HG02870 (cell line): ENCODE data around the gene PTPMT1.

Experiments
- ATAC-seq: cut with Tn5 transposase; IDR thresholded peaks from one replicate; pipeline ENCODE4 v1.9.1; 2021; ENCODE audit warnings: mild to moderate bottlenecking, moderate library complexity; ENCODE audit not compliant: unreplicated experiment

Gene PTPMT1

DNA sequence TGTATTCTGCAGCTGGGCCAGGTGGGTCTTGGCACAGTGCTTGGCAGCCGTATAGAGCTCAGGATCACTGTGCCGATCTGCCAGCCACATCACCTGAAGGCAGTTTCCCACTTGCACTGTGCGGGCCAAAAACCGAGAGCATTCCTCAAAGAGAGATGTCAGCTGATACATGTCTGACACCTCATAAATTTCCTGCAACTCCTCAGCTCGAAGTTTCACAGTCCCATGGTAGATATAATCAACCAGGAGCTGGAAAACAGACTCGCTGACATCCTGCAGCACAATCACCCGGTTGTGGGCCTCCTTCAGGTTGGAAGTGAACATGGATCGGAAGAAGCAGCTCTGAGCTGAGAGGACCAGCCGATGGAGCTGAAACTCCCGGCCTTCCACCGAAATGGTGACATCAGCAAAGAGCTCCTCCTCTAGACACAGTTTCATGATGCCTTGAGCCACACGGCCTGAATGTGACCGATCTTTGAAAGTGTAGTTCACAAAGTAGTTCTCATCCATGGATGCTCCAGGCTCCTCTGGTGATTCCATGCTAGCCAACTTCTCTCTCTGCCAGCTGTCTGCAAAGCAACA lies 12.2 kb downstream of the PTPMT1 start:
- no peak for ATAC-seq

DNA sequence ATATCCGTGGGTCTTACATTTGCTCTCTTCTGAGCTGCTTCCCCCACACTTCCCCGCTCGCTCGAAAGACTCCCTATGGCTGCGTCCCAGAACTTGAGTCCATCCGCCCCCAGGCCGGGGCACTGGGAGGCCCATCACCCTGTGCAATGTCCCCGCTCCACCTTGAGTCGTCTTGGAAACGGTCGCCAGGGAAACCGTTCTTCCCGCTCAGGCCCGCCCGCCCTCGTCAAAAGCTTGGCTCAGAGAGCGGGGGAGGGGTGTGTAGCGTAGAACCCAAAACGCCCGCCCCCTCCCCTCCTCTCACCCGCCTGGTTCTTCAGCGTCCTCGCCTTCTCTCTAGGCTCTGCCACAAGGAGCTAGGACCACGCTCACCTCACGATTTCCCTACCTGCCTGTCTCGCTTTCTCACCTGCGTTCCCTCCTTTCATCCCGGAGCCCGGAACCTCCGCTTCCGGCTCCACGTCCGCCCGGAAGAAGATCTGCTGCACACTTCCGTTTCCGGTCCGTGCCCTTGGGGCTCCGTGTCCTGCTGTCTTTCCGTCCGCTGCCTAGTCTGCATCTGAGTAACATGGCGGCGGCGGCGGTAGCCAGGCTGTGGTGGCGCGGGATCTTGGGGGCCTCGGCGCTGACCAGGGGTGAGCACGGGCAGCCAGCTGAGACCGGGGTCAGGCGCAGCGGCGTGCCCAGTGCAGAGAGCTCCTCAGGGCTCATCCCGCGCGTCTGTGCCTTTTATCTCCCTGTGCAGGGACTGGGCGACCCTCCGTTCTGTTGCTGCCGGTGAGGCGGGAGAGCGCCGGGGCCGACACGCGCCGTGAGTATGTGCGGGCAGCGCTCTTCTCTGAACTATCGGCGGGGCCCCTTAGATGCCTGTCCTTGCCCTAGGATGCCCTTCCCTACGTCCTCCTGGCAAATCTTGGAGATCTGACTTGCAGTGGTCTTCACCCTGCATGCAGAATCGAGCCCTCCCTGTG lies 13.4 kb downstream of the PTPMT1 start, which contains the start of the genes KBTBD4 and NDUFS3:
KBTBD4 (minus strand) TSS at position 447 of the 971 bp plus-strand sequence; CDS start at position 428, 19 bp downstream.
NDUFS3 (plus strand) TSS at position 551 of the 971 bp plus-strand sequence; CDS start at position 569, 18 bp downstream.
- peak; percentile 90 for ATAC-seq

DNA sequence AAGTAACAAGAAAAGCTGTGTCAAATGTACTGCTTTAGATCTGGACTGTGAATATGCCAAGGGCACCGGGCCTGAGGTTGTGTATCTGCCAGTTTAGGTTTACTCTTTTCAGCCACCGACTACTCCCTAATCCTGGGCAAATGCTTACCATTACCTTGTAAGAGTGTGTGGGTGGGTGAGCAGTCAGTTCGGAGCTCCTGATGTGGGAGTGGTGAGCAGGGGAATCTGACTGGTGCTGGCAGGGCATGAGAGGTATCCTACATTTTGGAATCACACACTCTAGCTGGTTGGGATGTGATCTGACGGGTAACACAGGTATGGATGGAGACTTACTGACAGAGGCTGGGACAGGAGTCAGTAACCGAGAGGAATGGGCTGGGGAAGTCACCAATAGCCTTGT lies 18.4 kb downstream of the PTPMT1 start:
- no peak for ATAC-seq

DNA sequence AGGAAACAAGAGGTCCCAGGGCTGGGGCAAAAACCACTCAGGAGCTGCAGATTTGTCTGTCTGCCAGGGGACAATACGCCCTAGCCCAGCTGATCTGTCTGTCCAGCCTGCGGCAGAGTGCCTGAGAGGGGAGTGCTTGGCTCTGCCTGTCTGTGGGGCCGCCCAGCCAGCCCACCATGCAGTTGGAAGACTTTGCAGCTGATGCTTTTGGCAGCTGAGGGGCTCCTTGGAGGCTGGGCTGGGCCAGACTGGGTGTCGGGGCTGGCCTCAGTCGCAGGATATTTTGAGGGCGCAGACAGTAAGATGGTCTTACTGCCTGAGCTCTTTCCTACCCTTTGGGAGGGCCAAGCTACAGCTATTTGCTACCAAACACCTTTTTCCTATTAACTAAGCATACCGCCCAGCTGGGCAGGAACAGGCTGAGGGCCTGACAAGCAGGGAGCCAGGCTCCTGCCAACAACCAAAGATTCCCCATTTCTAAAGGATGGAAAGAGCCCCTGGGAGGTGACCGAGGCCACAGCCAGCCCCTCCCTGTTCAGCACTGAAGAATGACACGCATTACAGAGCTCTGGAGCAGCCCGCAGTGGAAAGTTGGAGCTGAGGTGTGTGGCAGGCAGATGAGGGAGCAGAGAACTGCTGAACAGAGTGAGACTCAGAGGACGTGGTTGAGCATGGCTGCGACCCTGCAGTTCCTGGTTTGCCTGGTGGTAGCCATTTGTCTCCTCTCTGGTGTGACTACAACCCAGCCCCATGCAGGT lies 20.9 kb downstream of the PTPMT1 start, which contains the start of gene FAM180B:
FAM180B (plus strand) TSS at position 581 of the 758 bp plus-strand sequence; CDS start at position 672, 91 bp downstream.
- no peak for ATAC-seq

DNA sequence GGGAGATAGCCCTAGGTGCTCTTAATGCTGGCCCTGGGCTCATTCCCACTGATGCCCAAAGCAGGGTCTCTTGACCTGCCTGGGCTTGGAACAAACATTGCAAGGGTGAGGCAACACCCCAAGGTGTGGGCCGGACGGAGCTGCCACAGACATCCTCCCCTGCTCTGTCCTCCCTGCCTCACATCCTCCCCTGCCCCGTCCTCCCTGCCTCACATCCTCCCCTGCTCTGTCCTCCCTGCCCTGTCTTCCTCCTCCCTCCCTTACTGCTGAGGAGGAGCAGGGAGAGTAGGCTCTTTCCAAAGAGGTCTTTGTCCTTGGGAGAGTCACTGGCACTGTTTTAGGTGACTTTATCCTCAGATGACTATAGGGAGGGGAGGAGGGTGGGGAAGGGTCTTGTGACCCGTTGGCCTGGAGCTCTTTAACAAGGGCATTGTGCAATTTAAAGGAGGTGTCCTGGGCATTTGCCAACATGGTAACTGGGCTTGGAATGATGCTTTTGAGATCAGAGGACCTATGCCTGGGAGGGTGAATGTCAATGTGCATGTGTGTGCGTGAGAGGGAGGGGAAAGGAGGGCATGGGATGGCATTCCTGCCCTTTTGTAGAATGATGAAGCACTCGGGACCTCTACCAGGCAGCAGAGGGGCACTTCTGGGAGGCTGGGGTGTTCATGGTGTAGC lies 21.8 kb downstream of the PTPMT1 start:
- ATAC-seq, result no peak

DNA sequence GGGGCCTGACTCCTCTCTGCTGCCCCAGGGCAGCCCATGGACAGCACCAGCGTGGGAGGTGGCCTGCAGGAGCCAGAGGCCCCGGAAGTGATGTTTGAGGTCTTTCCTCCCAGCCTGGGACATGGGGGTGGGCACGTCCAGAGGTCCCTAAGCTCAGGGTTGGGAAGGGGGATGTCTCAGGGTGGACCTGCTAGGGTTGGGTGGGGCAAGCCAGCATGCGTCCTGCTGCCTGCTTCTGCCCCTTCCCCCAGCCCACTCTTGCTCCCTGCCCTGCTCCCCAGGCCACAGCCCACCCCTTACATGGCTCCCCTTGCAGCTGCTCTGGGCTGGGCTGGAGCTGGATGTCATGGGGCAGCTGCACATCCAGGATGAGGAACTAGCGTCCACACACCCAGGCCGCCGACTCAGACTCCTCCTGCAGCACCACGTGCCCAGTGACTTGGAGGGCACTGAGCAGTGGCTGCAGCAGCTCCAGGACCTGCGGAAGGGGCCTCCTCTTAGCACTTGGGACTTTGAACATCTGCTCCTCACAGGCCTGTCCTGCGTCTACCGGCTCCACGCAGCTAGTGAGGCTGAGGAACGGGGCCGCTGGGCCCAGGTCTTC lies 22.4 kb downstream of the PTPMT1 start:
- ATAC-seq, result no peak

DNA sequence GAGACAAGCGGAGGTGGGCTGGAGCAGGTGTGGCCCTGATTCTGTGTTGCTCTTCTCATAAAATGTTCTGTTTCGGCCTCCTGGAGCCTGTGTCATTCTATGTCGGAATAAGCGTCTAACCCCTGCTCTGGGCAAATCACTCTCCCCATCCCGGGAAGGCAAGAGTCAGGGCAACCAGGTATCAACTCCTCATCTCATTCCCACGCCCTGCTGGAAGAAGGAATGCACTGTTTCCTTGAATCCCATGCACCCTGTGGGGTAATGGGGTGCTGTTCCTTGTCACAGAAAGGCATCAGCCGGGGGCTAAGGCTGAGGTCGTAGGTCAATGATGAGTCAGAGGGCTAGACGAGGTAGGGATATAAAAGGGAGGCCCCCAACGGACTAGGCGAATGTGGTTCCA lies 23.7 kb downstream of the PTPMT1 start:
- ATAC-seq, result no peak

DNA sequence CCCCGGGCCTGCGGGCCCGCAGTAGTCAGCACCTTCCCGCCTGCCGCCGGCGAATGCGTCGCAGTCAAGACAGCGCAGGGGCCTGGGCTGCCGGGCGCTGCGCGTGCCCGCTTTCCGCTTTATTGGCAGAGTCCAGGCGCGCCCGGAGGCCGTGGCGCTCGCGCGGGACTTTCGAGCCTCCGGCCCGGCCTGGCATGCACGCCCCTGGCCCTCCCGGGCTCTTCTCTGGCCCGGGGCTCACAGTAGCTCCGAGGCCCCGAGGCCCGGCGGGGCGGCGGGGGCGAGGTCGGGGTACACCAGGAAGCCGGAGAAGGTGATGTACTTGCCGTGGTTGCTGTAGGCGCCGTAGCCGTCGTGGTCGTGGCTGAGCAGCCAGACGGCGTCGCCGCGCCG lies 24.2 kb downstream of the PTPMT1 start:
- ATAC-seq, result no peak

DNA sequence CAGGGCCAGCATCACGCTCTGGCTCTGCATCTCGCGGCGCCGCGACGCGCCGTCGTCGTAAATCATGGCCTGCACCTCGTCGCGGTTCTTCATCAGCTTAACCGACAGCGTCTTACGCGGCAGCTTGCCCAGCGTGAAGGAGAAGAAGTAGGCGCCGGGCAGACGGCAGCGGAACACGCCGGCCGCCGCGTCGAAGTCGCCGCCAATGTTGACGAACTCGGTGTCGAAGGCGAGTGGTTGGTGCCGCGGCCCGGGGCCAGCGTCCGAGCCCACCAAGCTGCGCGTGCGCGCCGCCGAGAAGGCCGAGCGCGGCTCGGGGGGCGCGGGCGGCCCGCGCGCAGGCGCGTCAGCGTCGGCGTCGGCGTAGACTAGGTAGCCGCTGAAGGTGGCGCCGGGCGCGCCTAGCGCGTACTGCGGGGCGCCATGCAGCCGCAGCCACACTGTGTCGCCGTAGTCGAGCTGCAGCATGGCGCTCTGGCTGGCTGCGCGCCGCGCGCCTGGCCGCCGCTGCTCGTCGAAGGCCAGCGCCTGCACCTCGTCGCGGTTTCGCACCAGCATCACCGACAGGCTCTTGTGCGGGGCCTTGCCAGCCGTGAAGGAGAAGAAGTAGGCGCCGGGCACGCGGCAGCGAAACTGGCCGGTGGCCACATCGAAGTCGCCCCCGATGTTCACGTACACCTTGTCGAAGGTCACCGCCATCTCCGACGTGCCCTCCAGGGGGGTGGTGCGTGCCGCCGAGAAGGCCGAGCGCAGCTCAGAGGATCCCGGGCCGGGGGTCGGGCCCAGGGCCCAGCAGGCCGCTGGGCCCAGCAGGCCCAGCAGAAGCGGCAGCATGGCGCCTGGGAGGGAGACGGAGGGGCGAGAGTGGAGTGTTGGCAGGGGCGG lies 24.8 kb downstream of the PTPMT1 start:
- ATAC-seq, result no peak

DNA sequence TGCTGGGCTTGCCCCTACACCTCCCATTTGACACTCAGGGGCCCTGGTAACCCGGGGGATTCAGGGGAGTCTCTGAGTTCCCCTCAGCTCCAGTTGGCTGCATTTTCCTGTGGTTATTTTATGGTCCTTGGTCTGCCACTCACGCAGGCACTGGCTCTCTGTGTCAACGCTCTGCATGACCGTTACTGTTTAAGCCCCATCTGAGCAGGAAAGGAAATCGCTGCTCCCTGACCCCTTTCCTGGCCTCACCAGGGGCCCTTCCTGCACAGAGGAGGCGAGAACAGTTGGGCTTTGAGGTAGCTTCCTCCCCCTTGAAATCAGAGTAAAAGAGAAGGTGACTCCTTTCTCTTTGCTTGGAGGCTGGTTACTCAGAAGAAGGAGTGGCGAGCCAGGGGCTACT lies 26.4 kb downstream of the PTPMT1 start:
- no peak for ATAC-seq

DNA sequence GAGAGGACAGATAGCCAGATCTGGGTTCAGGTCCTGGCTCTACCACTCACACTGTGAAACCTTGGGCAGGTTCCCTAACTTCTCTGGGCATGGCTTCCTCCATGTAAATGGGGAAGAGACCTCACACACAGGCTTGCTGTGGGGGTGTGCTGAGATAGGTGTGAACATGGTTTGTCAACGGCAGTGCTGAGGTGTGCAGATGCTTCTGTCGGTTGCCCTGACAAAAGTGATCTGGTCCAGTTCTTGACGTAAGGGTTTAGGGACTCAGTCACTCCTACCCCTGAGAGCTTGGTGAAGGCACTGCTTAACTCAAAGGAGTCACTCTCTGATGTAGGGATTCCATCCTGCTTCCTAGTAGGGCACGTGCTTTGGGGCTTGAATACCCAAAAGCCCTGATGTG lies 26.9 kb downstream of the PTPMT1 start:
- ATAC-seq, result no peak

DNA sequence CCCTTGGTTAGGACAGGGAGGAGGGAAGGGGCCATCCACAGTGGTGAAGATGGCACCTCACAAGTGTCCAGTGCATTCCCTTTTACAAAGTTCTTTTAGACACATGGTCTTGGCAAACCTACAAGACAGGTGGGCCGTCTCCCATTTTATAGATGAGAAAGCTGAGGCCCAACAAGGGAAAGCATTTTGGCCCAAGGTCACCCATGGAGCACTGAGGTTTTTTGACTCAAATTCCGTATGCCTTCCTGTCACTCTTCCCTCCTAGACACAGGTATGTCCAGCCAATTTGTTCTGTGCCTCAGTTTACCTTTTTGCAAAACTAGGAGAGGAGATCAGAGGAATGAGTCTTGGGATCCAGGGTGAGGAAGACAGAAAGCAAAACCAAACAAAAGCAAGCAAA lies 27.6 kb downstream of the PTPMT1 start:
- no peak for ATAC-seq

DNA sequence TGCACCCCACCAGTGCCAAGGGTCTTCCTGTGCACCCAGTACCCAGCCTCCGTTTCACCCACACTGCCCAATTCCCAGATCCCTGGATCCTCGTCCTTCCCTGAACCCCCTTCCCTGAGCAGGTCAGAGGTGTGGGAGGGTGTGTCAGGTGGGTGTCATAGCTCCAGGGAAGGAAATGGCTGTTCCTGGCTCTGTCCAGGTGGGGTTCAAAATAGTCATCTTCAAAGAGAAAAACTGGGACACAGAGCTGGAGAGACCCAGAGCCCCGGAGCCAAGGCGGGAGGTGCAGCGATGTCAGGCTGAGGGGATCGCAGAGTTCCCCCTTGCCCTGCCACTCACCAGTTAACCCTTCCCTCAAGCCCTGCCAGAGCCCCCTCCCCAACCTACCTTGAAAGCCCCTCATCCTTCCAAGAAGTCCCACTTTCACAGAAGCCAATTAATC lies 28.1 kb downstream of the PTPMT1 start:
- no peak for ATAC-seq

DNA sequence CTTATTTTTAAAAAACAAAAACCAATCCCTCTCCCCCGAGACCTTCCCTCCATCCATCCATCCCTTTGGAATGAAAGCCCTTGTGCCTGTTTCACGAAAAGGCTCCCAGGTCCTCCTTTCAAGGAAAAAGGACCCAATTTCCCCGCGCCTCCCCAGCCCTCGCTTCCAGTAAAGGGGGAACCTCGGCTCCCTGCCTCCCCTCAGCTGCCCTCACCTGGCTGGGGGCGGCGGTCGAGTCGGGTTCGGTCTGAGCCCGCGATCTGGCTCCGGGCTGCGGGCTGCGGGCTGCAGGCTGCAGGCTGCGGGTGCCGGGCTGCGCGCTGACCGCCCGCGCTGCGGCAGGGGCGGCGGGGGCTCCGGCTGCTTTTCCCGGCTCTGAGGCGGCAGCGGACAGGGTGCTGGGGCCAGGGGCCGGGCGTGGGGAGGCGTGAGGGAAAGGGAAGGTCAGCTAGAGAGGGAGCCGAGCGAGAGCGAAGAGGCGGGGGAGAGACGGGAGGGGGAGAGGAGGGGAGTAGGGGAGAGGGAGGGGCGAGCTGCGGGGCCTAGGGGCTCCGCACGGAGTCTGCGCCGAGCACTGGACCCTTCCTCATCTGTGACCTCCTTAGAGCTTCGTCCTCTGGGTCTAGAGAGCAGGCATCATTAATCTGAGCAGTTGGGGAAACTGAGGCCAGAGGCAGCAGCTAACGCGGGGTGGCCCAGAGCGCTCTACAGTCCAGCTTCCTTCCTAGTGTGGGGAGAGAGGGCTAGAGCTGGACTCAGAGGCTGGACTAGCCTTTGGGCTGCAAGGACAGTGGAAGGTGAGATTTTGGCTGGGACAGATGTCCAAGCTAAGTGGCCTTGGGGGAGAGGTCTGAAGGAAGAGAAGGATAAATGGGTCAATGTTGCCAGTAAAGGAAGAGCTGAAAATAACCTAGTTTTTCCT lies 28.8 kb downstream of the PTPMT1 start, which contains the start of gene C1QTNF4:
C1QTNF4 (minus strand) TSS at position 478 of the 922 bp plus-strand sequence. CDS start 3,601 bp downstream, outside the sequence.
- no peak for ATAC-seq

DNA sequence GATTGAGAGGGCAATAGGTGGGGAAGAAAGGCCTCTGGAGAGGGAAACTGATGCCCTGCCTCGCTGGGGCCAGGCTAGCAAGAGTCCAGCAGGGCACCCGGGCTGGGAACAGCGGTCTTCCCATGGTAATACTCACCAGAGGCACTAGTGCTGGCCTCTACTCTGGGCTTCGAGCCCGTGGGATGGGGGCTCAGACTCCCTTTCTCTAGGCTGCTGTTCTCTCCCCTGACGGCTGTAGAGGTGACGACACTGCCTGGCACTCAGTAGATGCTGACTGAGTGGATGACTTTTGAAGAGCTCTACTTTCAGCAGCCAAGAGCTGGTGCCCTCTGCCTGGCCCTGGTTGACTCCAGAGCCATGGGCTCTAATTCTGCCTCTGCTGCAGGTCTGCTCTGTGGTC lies 29.6 kb downstream of the PTPMT1 start:
- ATAC-seq, result no peak

DNA sequence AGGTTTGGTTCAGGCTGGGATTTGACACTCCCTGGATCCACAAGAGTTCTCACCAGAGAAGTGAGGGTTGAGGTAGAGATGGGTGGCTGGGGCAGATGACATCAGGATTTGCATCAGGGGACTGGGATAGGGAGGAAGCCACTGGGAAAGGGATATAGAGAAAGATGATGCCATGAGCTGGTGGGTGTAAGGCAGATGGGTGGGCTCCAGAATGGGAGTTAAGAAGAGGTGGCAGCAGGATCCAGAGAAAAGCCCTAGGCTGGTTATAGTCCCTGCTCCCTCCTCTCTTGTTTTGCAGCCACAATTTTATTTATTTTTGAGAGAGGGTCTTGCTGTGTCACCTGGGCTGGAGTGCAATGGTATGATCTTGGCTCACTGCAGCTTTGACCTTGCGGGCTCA lies 30.6 kb downstream of the PTPMT1 start:
- no peak for ATAC-seq

DNA sequence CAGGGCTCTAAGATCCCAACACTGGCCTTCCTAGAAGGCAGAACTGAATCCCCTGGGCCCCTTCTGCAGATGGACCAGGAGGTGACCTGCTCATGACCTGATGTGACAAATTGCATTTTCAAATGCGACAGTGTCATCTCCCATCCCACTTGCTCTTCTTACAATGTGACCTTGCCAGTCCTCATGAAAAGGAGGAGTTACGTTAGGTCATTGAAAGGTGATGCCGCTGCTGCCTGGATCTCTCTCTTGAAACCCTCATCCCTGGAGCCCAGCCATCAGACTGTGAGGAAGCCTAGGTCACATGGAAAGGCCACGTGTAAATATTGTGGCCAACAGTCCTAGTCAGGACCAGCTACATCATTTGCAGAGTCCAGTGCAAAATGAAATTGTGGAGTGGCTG lies 34.5 kb downstream of the PTPMT1 start:
- ATAC-seq, result no peak

DNA sequence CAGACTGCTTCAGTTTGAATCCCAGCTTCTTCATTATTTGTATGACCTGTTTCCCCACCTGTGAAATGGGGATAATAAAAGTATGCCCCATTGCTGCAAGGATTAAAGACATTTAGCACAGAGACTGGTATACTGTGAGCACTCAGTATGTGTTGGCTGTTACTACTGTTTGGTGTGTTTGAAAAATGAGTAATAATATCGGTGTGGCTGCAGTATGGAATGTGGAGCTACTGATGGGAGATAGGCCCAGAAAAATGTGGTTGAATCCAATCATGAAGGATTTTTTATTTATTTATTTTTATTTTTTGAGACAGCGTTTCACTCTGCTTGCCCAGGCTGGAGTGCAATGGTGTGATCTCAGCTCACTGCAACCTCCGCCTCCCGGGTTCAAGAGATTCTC lies 37.9 kb downstream of the PTPMT1 start:
- ATAC-seq, result no peak
